GM12878 (cell line): ENCODE data around the gene NOSTRIN. TPM values are rescaled to one million over a fixed set of nuclear protein-coding genes. Genes with fewer than 3 reads are reported as not detected.

Source experiments
- ATAC-seq: fragments of 200-7000 bp; cut with Tn5 transposase; 3 replicates; pipeline ENCODE4 v1.9.1; 2020; ENCODE audit warnings: mild to moderate bottlenecking, moderate library complexity
- BruUV-seq: library from RNA; stranded (reverse); fragments of 400-500 nt; replicated peaks from 2 replicates; lab custom pipeline; 2021; lab: Mats Ljungman, UMichigan
- CTCF ChIA-PET: fragments of 300-600 bp; sonication (Branson Sonifier 250); formaldehyde crosslinking; extraction: SDS; loops from one replicate; lab custom pipeline; 2021; ENCODE audit warnings: inconsistent platforms; lab: Yijun Ruan, JAX
- POLR2A ChIA-PET: fragments of 350-600 bp; formaldehyde crosslinking; extraction: SDS; loops from one replicate; lab custom pipeline; 2021; ENCODE audit warnings: inconsistent platforms; lab: Charles Lee
- RAD21 ChIA-PET: fragments of 300-600 bp; sonication (Branson Sonifier 250); formaldehyde crosslinking; loops from one replicate; lab custom pipeline; 2023; ENCODE audit warnings: antibody characterized with exemption; ENCODE audit not compliant: unreplicated experiment; lab: Charles Lee
- SMC1A ChIA-PET: fragments of 300-600 bp; sonication (Branson Sonifier 250); formaldehyde crosslinking; loops from one replicate; lab custom pipeline; 2023; ENCODE audit not compliant: unreplicated experiment, uncharacterized antibody; lab: Charles Lee
- DNase-seq: peaks from one replicate; pipeline ENCODE4 v3.0.0-alpha.2; 2011; ENCODE audit warnings: low read depth, low spot score
- FAIRE-seq: peaks from 3 replicates; lab custom pipeline; 2011; peaks lifted over from hg19 to GRCh38; lab: Jason Lieb, UNC
- H2AFZ ChIP-seq: 2 replicates; pipeline ENCODE4 v1.6.0; 2011; ENCODE audit warnings: low read depth, low read length, control low read depth; ENCODE audit not compliant: control insufficient read depth
- H3K27ac ChIP-seq: 2 replicates; pipeline ENCODE4 v1.5.1; 2011; ENCODE audit warnings: control low read depth; ENCODE audit not compliant: control insufficient read depth, insufficient read depth
- H3K27me3 ChIP-seq, 2 experiments: replicated peaks in 1 of 2; 2 replicates each; pipeline versions ENCODE4 v1.6.0 to v1.6.1; 2011; ENCODE audit warnings: low read length in 1 of 2; ENCODE audit not compliant: control insufficient read depth in 2 of 2, insufficient read depth in 2 of 2
- H3K36me3 ChIP-seq, 2 experiments: 2 replicates each; pipeline ENCODE4 v1.5.1; 2011; ENCODE audit warnings: low read length in 1 of 2; ENCODE audit not compliant: control insufficient read depth in 2 of 2, insufficient read depth in 2 of 2
- H3K4me1 ChIP-seq: 2 replicates; pipeline ENCODE4 v1.6.1; 2011; ENCODE audit warnings: mild to moderate bottlenecking, low read length, moderate library complexity, mixed read lengths; ENCODE audit not compliant: control insufficient read depth, insufficient read depth
- H3K4me2 ChIP-seq: 2 replicates; pipeline ENCODE4 v1.6.0; 2011; ENCODE audit warnings: control low read depth; ENCODE audit not compliant: control insufficient read depth, insufficient read depth
- H3K4me3 ChIP-seq: fragments of 200-600 bp; sonication (generic); 2 replicates; pipeline ENCODE4 v1.5.1; 2016
- H3K79me2 ChIP-seq: 2 replicates; pipeline ENCODE4 v1.6.0; 2011; ENCODE audit warnings: low read length; ENCODE audit not compliant: control insufficient read depth, insufficient read depth
- H3K9ac ChIP-seq: 2 replicates; pipeline ENCODE4 v1.8.0; 2011; ENCODE audit warnings: low read length, control low read depth, mixed read lengths; ENCODE audit not compliant: control insufficient read depth, insufficient read depth
- H3K9me3 ChIP-seq: replicated peaks from 3 replicates; pipeline ENCODE4 v1.5.1; 2011; ENCODE audit warnings: mild to moderate bottlenecking, low read length; ENCODE audit not compliant: control insufficient read depth, insufficient read depth
- H4K20me1 ChIP-seq: 2 replicates; pipeline ENCODE4 v1.6.0; 2011; ENCODE audit not compliant: control insufficient read depth, insufficient read depth
- CHD1 ChIP-seq: IDR thresholded peaks from 2 replicates; pipeline ENCODE4 v1.6.1; 2012; ENCODE audit warnings: low read depth, low read length, improper control_type of control experiment
- CREM ChIP-seq: IDR thresholded peaks from 2 replicates; pipeline ENCODE4 v1.6.1; 2014; ENCODE audit warnings: antibody characterized with exemption, low read depth
- GABPA ChIP-seq: IDR thresholded peaks from 2 replicates; pipeline ENCODE4 v1.6.1; 2014; ENCODE audit warnings: antibody characterized with exemption, low read depth, mild to moderate bottlenecking, inconsistent platforms
- JUND ChIP-seq: IDR thresholded peaks from 2 replicates; pipeline ENCODE4 v1.6.1; 2012; ENCODE audit warnings: low read depth, mild to moderate bottlenecking, low read length, improper control_type of control experiment, moderate library complexity
- MTA3 ChIP-seq: IDR thresholded peaks from 2 replicates; pipeline ENCODE4 v1.6.1; 2012; ENCODE audit warnings: low read length, inconsistent platforms, borderline replicate concordance
- TAF1 ChIP-seq: IDR thresholded peaks from 2 replicates; pipeline ENCODE4 v1.6.1; 2011; ENCODE audit warnings: mild to moderate bottlenecking, low read depth, low read length, borderline replicate concordance
- YBX1 ChIP-seq: fragments of 450-650 bp; IDR thresholded peaks from 2 replicates; pipeline ENCODE4 v1.6.1; 2016; ENCODE audit warnings: antibody characterized with exemption
- ZNF24 ChIP-seq: fragments of 450-650 bp; IDR thresholded peaks from 2 replicates; pipeline ENCODE4 v1.6.1; 2017; ENCODE audit warnings: antibody characterized with exemption, mild to moderate bottlenecking
- WGBS: methylation state at CpG from one replicate; pipeline ENCODE4 v1.1.6; 2016; ENCODE audit warnings: low lambda C conversion rate; ENCODE audit not compliant: insufficient replicate concordance, insufficient coverage; ENCODE audit errors: missing lambda C conversion rate; 5-methylcytosine and 5-hydroxymethylcytosine counted together
- in situ Hi-C: fragments of 300-500 bp; cut with MboI; formaldehyde crosslinking; loops from 9 replicates; pipeline ENCODE4 v1.14.3; 2018; ENCODE audit warnings: mixed read lengths
- intact Hi-C: fragments of 100-400 bp; cut with micrococcal nuclease; formaldehyde crosslinking; loops from one replicate; pipeline ENCODE4 v1.14.2; 2022; ENCODE audit not compliant: unreplicated experiment
- polyA plus RNA-seq, 11 experiments: library from polyadenylated mRNA; depleted of rRNA in 4 of 11; unstranded in 6 of 11; stranded (reverse) in 5 of 11; fragments of >200 nt; fragmentation: Nextera tagmentation in 4 of 11; fragmentation: Illumina TruSeq in 1 of 11; extraction: Ambion mirVana in 4 of 11; extraction: Trizol in 1 of 11; gene quantifications; 1 replicate in 1 of 11; 2 replicates in 10 of 11; pipeline versions ENCODE4 v1.2.1 to v1.2.3, GENCODE V29; 2011 to 2016; ENCODE audit warnings: inconsistent platforms in 2 of 11, missing spikeins in 2 of 11, low read depth in 1 of 11
- total RNA-seq, 4 experiments: library from RNA; depleted of rRNA in 3 of 4; stranded (reverse); fragments of >200 nt in 3 of 4; fragmentation: Illumina TruSeq in 1 of 4; extraction: Trizol in 1 of 4; gene quantifications; 2 replicates each; pipeline versions ENCODE4 v1.2.1 to v1.2.3, GENCODE V29; 2013 to 2021
- TF ChIP-seq, protein P1 (sequence below): fragments of 450-650 bp; formaldehyde crosslinking; IDR thresholded peaks from 2 replicates; pipeline ENCODE4 v1.4.0; 2020; ENCODE audit warnings: mild to moderate bottlenecking, moderate library complexity
- TF ChIP-seq, protein P2 (sequence below): IDR thresholded peaks from 2 replicates; pipeline ENCODE4 v1.6.1; 2012; ENCODE audit warnings: mild to moderate bottlenecking, low read depth, low read length
- TF ChIP-seq, protein P3 (sequence below): fragments of 150-350 bp; IDR thresholded peaks from 2 replicates; pipeline ENCODE4 v1.6.1; 2016; ENCODE audit warnings: low read depth, low read length
- TF ChIP-seq, protein P4 (sequence below): IDR thresholded peaks from 2 replicates; pipeline ENCODE4 v1.6.1; 2011; ENCODE audit warnings: low read depth, low read length, improper control_type of control experiment, borderline replicate concordance

NOSTRIN gene
- total and polyA plus RNA-seq, 10 of the 15 experiments (the other 5 are each of a cell fraction or from before 2014, with no cell fraction given): 0.13 to 0.42 (median 0.37) TPM; not detected in 5

DNA sequence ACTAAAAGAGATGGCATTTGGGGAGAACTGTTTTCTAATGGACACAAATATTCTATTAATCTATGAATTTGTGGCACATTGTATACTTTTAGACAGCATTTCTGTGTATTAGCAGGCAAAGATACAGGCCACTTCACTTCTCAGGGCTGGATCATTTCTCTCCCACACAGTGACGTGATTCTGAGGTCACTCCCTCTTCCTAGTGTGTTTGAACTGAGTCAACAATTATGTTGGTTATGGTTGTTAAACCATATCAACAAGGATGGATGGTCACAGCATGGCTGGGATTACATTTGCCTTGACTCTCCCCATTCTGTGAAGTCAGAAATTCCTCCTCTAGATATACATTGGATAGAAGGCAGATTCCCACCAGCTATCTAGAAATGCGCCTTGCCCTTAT, 11.6 kb downstream of the NOSTRIN start:
- Histone ChIP-seq H3K4me1 (no peaks in the 10 kb centered on the region), H3K27ac (no peak overlapping the region), H3K27me3 (peaks cover 0 to 5% of the 10 kb centered on the region in 2 experiments; a peak in 2 of 4 replicates), H3K79me2 (no peaks in the 10 kb centered on the region), H3K4me3 (no peak overlapping the region), H3K4me2 (no peak overlapping the region), H4K20me1 (no peaks in the 10 kb centered on the region), H3K9me3 (no peaks in the 10 kb centered on the region), H3K36me3 (no peaks in the 10 kb centered on the region), H2AFZ (no peak overlapping the region), H3K9ac (no peak overlapping the region)
- POLR2A ChIA-PET: no interaction called here
- in situ Hi-C loops: no loop called here
- DNase-seq (no peak), ATAC-seq (no peak), FAIRE-seq (no peak)
- TF ChIP-seq JUND: no peak
- TF ChIP-seq, protein P1, sequence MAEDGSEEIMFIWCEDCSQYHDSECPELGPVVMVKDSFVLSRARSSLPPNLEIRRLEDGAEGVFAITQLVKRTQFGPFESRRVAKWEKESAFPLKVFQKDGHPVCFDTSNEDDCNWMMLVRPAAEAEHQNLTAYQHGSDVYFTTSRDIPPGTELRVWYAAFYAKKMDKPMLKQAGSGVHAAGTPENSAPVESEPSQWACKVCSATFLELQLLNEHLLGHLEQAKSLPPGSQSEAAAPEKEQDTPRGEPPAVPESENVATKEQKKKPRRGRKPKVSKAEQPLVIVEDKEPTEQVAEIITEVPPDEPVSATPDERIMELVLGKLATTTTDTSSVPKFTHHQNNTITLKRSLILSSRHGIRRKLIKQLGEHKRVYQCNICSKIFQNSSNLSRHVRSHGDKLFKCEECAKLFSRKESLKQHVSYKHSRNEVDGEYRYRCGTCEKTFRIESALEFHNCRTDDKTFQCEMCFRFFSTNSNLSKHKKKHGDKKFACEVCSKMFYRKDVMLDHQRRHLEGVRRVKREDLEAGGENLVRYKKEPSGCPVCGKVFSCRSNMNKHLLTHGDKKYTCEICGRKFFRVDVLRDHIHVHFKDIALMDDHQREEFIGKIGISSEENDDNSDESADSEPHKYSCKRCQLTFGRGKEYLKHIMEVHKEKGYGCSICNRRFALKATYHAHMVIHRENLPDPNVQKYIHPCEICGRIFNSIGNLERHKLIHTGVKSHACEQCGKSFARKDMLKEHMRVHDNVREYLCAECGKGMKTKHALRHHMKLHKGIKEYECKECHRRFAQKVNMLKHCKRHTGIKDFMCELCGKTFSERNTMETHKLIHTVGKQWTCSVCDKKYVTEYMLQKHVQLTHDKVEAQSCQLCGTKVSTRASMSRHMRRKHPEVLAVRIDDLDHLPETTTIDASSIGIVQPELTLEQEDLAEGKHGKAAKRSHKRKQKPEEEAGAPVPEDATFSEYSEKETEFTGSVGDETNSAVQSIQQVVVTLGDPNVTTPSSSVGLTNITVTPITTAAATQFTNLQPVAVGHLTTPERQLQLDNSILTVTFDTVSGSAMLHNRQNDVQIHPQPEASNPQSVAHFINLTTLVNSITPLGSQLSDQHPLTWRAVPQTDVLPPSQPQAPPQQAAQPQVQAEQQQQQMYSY (CRISPR knock-in tag): no peak
- TF ChIP-seq, protein P2, sequence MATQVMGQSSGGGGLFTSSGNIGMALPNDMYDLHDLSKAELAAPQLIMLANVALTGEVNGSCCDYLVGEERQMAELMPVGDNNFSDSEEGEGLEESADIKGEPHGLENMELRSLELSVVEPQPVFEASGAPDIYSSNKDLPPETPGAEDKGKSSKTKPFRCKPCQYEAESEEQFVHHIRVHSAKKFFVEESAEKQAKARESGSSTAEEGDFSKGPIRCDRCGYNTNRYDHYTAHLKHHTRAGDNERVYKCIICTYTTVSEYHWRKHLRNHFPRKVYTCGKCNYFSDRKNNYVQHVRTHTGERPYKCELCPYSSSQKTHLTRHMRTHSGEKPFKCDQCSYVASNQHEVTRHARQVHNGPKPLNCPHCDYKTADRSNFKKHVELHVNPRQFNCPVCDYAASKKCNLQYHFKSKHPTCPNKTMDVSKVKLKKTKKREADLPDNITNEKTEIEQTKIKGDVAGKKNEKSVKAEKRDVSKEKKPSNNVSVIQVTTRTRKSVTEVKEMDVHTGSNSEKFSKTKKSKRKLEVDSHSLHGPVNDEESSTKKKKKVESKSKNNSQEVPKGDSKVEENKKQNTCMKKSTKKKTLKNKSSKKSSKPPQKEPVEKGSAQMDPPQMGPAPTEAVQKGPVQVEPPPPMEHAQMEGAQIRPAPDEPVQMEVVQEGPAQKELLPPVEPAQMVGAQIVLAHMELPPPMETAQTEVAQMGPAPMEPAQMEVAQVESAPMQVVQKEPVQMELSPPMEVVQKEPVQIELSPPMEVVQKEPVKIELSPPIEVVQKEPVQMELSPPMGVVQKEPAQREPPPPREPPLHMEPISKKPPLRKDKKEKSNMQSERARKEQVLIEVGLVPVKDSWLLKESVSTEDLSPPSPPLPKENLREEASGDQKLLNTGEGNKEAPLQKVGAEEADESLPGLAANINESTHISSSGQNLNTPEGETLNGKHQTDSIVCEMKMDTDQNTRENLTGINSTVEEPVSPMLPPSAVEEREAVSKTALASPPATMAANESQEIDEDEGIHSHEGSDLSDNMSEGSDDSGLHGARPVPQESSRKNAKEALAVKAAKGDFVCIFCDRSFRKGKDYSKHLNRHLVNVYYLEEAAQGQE: no peak
- TF ChIP-seq, protein P3, sequence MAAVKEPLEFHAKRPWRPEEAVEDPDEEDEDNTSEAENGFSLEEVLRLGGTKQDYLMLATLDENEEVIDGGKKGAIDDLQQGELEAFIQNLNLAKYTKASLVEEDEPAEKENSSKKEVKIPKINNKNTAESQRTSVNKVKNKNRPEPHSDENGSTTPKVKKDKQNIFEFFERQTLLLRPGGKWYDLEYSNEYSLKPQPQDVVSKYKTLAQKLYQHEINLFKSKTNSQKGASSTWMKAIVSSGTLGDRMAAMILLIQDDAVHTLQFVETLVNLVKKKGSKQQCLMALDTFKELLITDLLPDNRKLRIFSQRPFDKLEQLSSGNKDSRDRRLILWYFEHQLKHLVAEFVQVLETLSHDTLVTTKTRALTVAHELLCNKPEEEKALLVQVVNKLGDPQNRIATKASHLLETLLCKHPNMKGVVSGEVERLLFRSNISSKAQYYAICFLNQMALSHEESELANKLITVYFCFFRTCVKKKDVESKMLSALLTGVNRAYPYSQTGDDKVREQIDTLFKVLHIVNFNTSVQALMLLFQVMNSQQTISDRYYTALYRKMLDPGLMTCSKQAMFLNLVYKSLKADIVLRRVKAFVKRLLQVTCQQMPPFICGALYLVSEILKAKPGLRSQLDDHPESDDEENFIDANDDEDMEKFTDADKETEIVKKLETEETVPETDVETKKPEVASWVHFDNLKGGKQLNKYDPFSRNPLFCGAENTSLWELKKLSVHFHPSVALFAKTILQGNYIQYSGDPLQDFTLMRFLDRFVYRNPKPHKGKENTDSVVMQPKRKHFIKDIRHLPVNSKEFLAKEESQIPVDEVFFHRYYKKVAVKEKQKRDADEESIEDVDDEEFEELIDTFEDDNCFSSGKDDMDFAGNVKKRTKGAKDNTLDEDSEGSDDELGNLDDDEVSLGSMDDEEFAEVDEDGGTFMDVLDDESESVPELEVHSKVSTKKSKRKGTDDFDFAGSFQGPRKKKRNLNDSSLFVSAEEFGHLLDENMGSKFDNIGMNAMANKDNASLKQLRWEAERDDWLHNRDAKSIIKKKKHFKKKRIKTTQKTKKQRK: no peak
- no peak for TF ChIP-seq CHD1
- TF ChIP-seq, protein P4, sequence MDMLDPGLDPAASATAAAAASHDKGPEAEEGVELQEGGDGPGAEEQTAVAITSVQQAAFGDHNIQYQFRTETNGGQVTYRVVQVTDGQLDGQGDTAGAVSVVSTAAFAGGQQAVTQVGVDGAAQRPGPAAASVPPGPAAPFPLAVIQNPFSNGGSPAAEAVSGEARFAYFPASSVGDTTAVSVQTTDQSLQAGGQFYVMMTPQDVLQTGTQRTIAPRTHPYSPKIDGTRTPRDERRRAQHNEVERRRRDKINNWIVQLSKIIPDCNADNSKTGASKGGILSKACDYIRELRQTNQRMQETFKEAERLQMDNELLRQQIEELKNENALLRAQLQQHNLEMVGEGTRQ: no peak
- no peak for TF ChIP-seq CREM
- TF ChIP-seq ZNF24: no peak
- TF ChIP-seq YBX1: no peak
- TF ChIP-seq MTA3: no peak
- TF ChIP-seq TAF1: no peak
- no peak for TF ChIP-seq GABPA
- no TSS peak for BruUV-seq
- SMC1A ChIA-PET: no interaction called here
- whole genome bisulfite sequencing: 14% methylated on average over 2 of the region's 2 CpGs
- intact Hi-C loops: no loop called here
- RAD21 ChIA-PET: no interaction called here
- CTCF ChIA-PET: interaction anchor here (1.2 kb wide), 1 partner anchor 41 kb away, joined by 3 read pairs; no protein-coding TSS in a partner anchor
